Tibial nerve (tissue), 4 donors: ENCODE data around the gene SYPL1. TPM values are rescaled to one million over a fixed set of nuclear protein-coding genes. Genes with fewer than 3 reads are reported as not detected.

Source experiments
- DNase-seq, 2 donors: peaks; one replicate each; pipeline ENCODE4 v3.0.0-alpha.2; 2019; ENCODE audit warnings: low spot score in 2 of 2
- H3K27ac ChIP-seq, 4 donors: fragments of 200-600 bp; sonication (generic) in 3 of 4; one replicate each; pipeline ENCODE4 v1.5.1; 2017 to 2019; ENCODE audit warnings: mild to moderate bottlenecking in 1 of 4
- H3K27me3 ChIP-seq, 2 donors: fragments of 200-600 bp; sonication (generic) in 1 of 2; one replicate each; pipeline versions ENCODE4 v1.5.1 to v1.6.0; 2017 to 2019
- H3K36me3 ChIP-seq, 3 donors: fragments of 200-600 bp; sonication (generic); one replicate each; pipeline ENCODE4 v1.5.1; 2018 to 2019
- H3K4me1 ChIP-seq, 4 donors: fragments of 200-600 bp; sonication (generic) in 3 of 4; one replicate each; pipeline ENCODE4 v1.5.1; 2017 to 2019
- H3K4me3 ChIP-seq, 4 donors: fragments of 200-600 bp; sonication (generic) in 3 of 4; one replicate each; pipeline ENCODE4 v1.5.1; 2017 to 2019; ENCODE audit warnings: mild to moderate bottlenecking in 1 of 4, moderate library complexity in 1 of 4
- H3K9me3 ChIP-seq, 4 donors: fragments of 200-600 bp; sonication (generic) in 3 of 4; one replicate each; pipeline ENCODE4 v1.5.1; 2017 to 2019
- EP300 ChIP-seq, 2 donors: sonication (generic); formaldehyde crosslinking; IDR thresholded peaks; one replicate each; pipeline ENCODE4 v1.6.1; 2017; ENCODE audit warnings: antibody characterized with exemption in 2 of 2, mild to moderate bottlenecking in 1 of 2
- POLR2A ChIP-seq, 2 donors: fragments of 450-650 bp; IDR thresholded peaks; one replicate each; pipeline ENCODE4 v1.6.1; 2017; ENCODE audit warnings: antibody characterized with exemption in 2 of 2, mild to moderate bottlenecking in 2 of 2, moderate library complexity in 2 of 2
- WGBS, 2 donors: methylation state at CpG; one replicate each; pipeline ENCODE4 v1.1.5; 2018; 5-methylcytosine and 5-hydroxymethylcytosine counted together
- total RNA-seq, 4 donors: library from RNA; depleted of rRNA; stranded (reverse); fragments of >200 nt; gene quantifications; one replicate each; pipeline ENCODE4 v1.1.0, GENCODE V29; 2016
- TF ChIP-seq, protein P1 (sequence below), 5 experiments: fragments of 200-600 bp in 3 of 5; fragments of 450-650 bp in 2 of 5; sonication (generic) in 3 of 5; IDR thresholded peaks; one replicate each; pipeline ENCODE4 v1.5.1; 2016 to 2019; ENCODE audit warnings: antibody characterized with exemption in 5 of 5, mild to moderate bottlenecking in 3 of 5, moderate library complexity in 2 of 5

Gene SYPL1
- total RNA-seq, 4 donors from 2014 or later = 69.6 to 79.5 (median 71.5) TPM

DNA sequence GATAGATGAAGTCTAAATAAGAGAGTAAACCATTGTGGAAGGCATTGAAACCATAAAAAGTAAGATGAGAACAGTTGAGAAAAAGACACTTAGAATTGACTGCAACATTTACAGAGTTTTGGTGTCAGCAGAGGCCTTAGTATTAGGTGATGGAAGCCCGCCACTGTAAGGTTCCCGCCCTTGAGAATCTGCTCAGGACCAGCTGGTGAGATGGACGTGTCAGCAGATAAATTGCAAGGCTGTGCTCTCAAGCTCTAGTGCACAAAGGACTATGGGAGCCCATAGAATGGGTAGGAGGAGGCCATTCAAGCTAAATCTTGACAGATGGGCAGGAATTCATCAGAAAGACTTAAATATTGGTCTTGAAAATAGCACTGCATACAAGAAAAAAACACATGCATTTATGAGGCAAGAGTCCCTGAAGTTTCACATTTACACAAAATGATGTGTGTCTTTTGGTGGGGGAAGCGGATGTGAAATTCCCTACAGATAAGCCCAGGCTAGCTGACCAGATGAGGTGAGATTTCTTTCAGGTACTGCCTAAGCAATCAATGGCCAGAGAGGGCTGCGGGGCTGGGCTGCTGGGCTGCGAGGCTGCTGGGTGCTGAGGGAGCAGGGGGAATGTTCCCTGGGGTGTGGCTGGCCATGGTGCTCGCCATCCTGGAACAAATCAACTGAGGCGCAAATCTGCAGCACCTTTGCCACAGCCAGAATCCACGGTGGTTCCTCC lies 42.5 kb downstream of the SYPL1 start:
- no peak for DNase-seq
- 86 to 91% methylated on average over 8 to 9 of the region's 9 CpGs for WGBS, 2 donors
- no peaks in the 10 kb centered on the region for H3K27me3 ChIP-seq
- H3K27ac ChIP-seq = no peak overlapping the region
- H3K9me3 ChIP-seq = no peaks in the 10 kb centered on the region
- peaks cover 0 to 25% (median 16%) of the 10 kb centered on the region in 4 donors for H3K4me1 ChIP-seq
- TF ChIP-seq EP300 (IDR thresholded peaks at IDR 0.05) (no peak), POLR2A (IDR thresholded peaks at IDR 0.05) (no peak)
- TF ChIP-seq, protein P1, sequence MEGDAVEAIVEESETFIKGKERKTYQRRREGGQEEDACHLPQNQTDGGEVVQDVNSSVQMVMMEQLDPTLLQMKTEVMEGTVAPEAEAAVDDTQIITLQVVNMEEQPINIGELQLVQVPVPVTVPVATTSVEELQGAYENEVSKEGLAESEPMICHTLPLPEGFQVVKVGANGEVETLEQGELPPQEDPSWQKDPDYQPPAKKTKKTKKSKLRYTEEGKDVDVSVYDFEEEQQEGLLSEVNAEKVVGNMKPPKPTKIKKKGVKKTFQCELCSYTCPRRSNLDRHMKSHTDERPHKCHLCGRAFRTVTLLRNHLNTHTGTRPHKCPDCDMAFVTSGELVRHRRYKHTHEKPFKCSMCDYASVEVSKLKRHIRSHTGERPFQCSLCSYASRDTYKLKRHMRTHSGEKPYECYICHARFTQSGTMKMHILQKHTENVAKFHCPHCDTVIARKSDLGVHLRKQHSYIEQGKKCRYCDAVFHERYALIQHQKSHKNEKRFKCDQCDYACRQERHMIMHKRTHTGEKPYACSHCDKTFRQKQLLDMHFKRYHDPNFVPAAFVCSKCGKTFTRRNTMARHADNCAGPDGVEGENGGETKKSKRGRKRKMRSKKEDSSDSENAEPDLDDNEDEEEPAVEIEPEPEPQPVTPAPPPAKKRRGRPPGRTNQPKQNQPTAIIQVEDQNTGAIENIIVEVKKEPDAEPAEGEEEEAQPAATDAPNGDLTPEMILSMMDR (IDR thresholded peaks at IDR 0.05) = no peak
- H3K4me3 ChIP-seq = no peak overlapping the region
- no peaks in the 10 kb centered on the region for H3K36me3 ChIP-seq

DNA sequence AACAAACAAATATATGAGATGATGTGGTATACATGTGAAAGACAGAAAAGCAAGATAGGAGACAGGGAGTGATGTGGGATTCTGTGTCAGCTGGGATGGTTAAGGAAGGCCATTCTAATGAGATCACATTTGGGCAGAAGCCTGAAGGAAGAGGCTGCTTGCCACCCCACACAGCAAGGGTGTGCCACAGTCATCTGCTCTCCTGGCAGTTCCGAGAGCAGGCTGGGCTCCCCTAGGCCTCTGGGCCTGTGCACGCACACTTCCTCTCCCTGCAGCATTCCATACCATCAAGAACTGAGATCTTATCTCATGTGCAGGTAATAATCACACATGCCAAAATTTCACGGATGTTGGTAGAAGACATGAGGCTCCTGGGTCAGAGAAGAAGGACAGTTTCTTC lies 43.1 kb downstream of the SYPL1 start:
- Histone ChIP-seq H3K9me3 (no peaks in the 10 kb centered on the region), H3K4me3 (no peak overlapping the region), H3K27ac (no peak overlapping the region), H3K4me1 (peaks cover 0 to 32% (median 22%) of the 10 kb centered on the region in 4 donors), H3K27me3 (no peaks in the 10 kb centered on the region), H3K36me3 (no peaks in the 10 kb centered on the region)
- TF ChIP-seq EP300 (IDR thresholded peaks at IDR 0.05) (no peak), POLR2A (IDR thresholded peaks at IDR 0.05) (no peak)
- TF ChIP-seq, protein P1 (IDR thresholded peaks at IDR 0.05) = no peak
- 80 to 81% methylated on average over 3 of the region's 3 CpGs for WGBS, 2 donors
- DNase-seq = no peak

DNA sequence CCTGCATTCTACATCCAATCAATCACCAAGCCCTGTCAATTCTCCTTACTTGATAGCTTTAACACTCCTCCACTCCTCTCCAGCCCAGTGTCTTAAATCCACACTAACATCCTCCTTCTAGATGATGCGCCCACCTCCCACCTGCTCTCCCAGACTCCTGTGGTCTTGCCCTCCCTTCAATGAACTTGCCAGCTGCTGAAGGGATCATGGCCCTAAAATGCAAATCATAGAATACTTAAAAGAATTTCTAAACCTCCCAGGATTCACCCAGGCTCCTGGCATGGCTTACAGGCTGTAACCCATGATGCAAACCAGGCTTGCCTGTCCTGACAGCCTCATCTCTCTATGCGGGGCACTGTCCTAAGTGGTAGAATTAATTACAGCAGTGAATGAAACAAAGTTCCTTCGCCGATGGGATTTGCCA lies 43.6 kb downstream of the SYPL1 start:
- TF ChIP-seq POLR2A (IDR thresholded peaks at IDR 0.05) (no peak), EP300 (IDR thresholded peaks at IDR 0.05) (no peak)
- TF ChIP-seq, protein P1 (IDR thresholded peaks at IDR 0.05) = no peak
- H3K27me3 ChIP-seq = no peaks in the 10 kb centered on the region
- H3K4me3 ChIP-seq = no peak overlapping the region
- no peaks in the 10 kb centered on the region for H3K36me3 ChIP-seq
- H3K27ac ChIP-seq = no peak overlapping the region
- H3K4me1 ChIP-seq = peaks cover 0 to 36% (median 25%) of the 10 kb centered on the region in 4 donors
- 92 to 94% methylated on average over 4 of the region's 4 CpGs for WGBS, 2 donors
- no peaks in the 10 kb centered on the region for H3K9me3 ChIP-seq
- no peak for DNase-seq

DNA sequence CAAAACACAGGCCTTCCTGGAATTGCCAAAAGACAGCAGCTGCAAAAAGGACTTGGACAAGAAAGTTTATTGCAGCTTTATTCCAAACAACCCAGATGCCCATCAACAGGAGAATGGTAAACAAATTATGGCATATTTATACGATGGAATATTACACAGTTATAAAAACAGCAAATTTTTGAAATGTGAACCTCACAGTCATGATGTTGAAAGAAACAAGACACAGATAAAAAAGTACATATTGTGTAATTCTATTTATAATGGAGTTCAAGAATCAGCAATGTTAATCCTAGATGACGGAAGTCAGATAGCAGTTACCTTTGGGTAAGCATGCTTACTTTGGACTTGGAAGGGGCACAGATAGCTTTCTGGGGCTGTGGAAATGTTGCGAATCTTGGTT lies 44.4 kb downstream of the SYPL1 start:
- 83 to 84% methylated on average over 3 of the region's 3 CpGs for WGBS, 2 donors
- H3K36me3 ChIP-seq = no peaks in the 10 kb centered on the region
- H3K4me3 ChIP-seq = no peak overlapping the region
- no peak overlapping the region for H3K27ac ChIP-seq
- no peak for DNase-seq
- H3K27me3 ChIP-seq = no peaks in the 10 kb centered on the region
- H3K4me1 ChIP-seq = peaks cover 0 to 45% (median 28%) of the 10 kb centered on the region in 4 donors
- TF ChIP-seq EP300 (IDR thresholded peaks at IDR 0.05) (no peak), POLR2A (IDR thresholded peaks at IDR 0.05) (no peak)
- TF ChIP-seq, protein P1 (IDR thresholded peaks at IDR 0.05) = no peak
- no peaks in the 10 kb centered on the region for H3K9me3 ChIP-seq
